B cell (primary cell): Measurements from ENCODE around the gene WDR18. TPM values are rescaled to one million over a fixed set of nuclear protein-coding genes. Genes with fewer than 3 reads are reported as not detected.

Source experiments
- ATAC-seq: fragments of 200-7000 bp; cut with Tn5 transposase; one replicate; pipeline ENCODE4 v1.10.0; 2021; ENCODE audit warnings: low read depth, mild to moderate bottlenecking, moderate number of reproducible peaks, moderate library complexity
- CTCF ChIA-PET: fragments of 350-600 bp; sonication (Branson Sonifier 250); formaldehyde crosslinking; loops from one replicate; lab custom pipeline; 2021; ENCODE audit warnings: antibody characterized with exemption, inconsistent platforms; lab: Charles Lee
- POLR2A ChIA-PET: fragments of 350-600 bp; sonication (Branson Sonifier 250); formaldehyde crosslinking; loops from one replicate; lab custom pipeline; 2021; ENCODE audit warnings: antibody characterized with exemption; lab: Charles Lee
- DNase-seq: peaks from one replicate; pipeline ENCODE4 v3.0.0; 2013
- H2AFZ ChIP-seq: 2 replicates; pipeline ENCODE4 v1.6.1; 2012; ENCODE audit warnings: mild to moderate bottlenecking, low read depth, low read length; ENCODE audit not compliant: insufficient read depth, poor library complexity, severe bottlenecking
- H3K27ac ChIP-seq, 2 donors: 1 replicate in 1 of 2; 2 replicates in 1 of 2; pipeline ENCODE4 v1.5.1; 2012 to 2013; ENCODE audit warnings: low read length in 2 of 2, mild to moderate bottlenecking in 2 of 2, moderate library complexity in 1 of 2
- H3K27me3 ChIP-seq, 4 experiments: fragments of 200-600 bp in 1 of 4; sonication (generic) in 1 of 4; replicated peaks in 1 of 4; 1 replicate in 2 of 4; 2 replicates in 2 of 4; pipeline versions ENCODE4 v1.6.1 to v1.7.0; 2013 to 2016; ENCODE audit warnings: low read length in 3 of 4, mild to moderate bottlenecking in 2 of 4, mixed read lengths in 1 of 4, moderate library complexity in 1 of 4; ENCODE audit not compliant: insufficient read depth in 4 of 4, control insufficient read depth in 3 of 4; ENCODE audit errors: control extremely low read depth in 1 of 4
- H3K36me3 ChIP-seq, 2 experiments: replicated peaks in 1 of 2; 1 replicate in 1 of 2; 2 replicates in 1 of 2; pipeline versions ENCODE4 v1.6.1 to v1.7.1; 2013; ENCODE audit warnings: low read length in 1 of 2; ENCODE audit not compliant: insufficient read depth in 2 of 2, control insufficient read depth in 1 of 2; ENCODE audit errors: control extremely low read depth in 1 of 2, extremely low read depth in 1 of 2
- H3K4me1 ChIP-seq, 2 donors: fragments of 200-600 bp in 1 of 2; sonication (generic) in 1 of 2; 1 replicate in 1 of 2; 2 replicates in 1 of 2; pipeline versions ENCODE4 v1.5.1 to v1.6.1; 2013 to 2017; ENCODE audit warnings: low read length in 2 of 2; ENCODE audit not compliant: control insufficient read depth in 2 of 2, insufficient read depth in 2 of 2
- H3K4me2 ChIP-seq: replicated peaks from 2 replicates; pipeline ENCODE3; 2012; ENCODE audit warnings: mild to moderate bottlenecking, low read depth, low read length; ENCODE audit not compliant: poor library complexity, severe bottlenecking
- H3K4me3 ChIP-seq, 5 experiments: fragments of 200-600 bp in 1 of 5; sonication (generic) in 1 of 5; 1 replicate in 3 of 5; 2 replicates in 2 of 5; pipeline versions ENCODE4 v1.5.1 to v1.7.0; 2011 to 2016; ENCODE audit warnings: low read length in 4 of 5, mild to moderate bottlenecking in 4 of 5, low read depth in 2 of 5, control low read depth in 1 of 5, moderate library complexity in 1 of 5; ENCODE audit not compliant: insufficient read depth in 1 of 5; ENCODE audit errors: control extremely low read depth in 1 of 5, extremely low read depth in 1 of 5
- H3K79me2 ChIP-seq: fragments of 200-600 bp; sonication (generic); one replicate; pipeline ENCODE4 v1.6.0; 2016; ENCODE audit warnings: low read length; ENCODE audit not compliant: control insufficient read depth, insufficient read depth
- H3K9ac ChIP-seq: fragments of 200-600 bp; sonication (generic); 2 replicates; pipeline ENCODE4 v1.6.1; 2017; ENCODE audit warnings: mild to moderate bottlenecking, low read length, moderate library complexity
- H3K9me3 ChIP-seq, 3 donors: one replicate each; pipeline versions ENCODE4 v1.6.1 to v1.7.1; 2013; ENCODE audit warnings: low read length in 2 of 3; ENCODE audit not compliant: control insufficient read depth in 2 of 3, insufficient read depth in 1 of 3; ENCODE audit errors: control extremely low read depth in 1 of 3
- H4K20me1 ChIP-seq: 2 replicates; pipeline ENCODE4 v1.6.0; 2012; ENCODE audit warnings: mild to moderate bottlenecking, low read length; ENCODE audit not compliant: insufficient read depth, control insufficient read depth, poor library complexity, severe bottlenecking
- H3K27ac Mint-ChIP-seq: one replicate; pipeline ENCODE4 v1.8.0; 2021; ENCODE audit warnings: mixed read lengths
- H3K27me3 Mint-ChIP-seq: one replicate; pipeline ENCODE4 v1.8.0; 2021; ENCODE audit warnings: mixed read lengths
- H3K4me1 Mint-ChIP-seq: one replicate; pipeline ENCODE4 v1.8.0; 2021; ENCODE audit warnings: mixed read lengths
- H3K4me3 Mint-ChIP-seq: one replicate; pipeline ENCODE4 v1.8.0; 2021; ENCODE audit warnings: mixed read lengths
- H3K9me3 Mint-ChIP-seq: one replicate; pipeline ENCODE4 v1.8.0; 2022; ENCODE audit warnings: mixed read lengths; ENCODE audit not compliant: insufficient read depth
- CTCF ChIP-seq: fragments of 200-600 bp; IDR thresholded peaks from one replicate; pipeline ENCODE4 v1.8.0; 2022; ENCODE audit warnings: antibody characterized with exemption, mild to moderate bottlenecking
- EZH2 ChIP-seq: IDR thresholded peaks from 2 replicates; pipeline ENCODE4 v1.6.1; 2012; ENCODE audit warnings: borderline replicate concordance, low read depth, mild to moderate bottlenecking, moderate library complexity, low read length; ENCODE audit not compliant: insufficient read depth, poor library complexity, severe bottlenecking
- WGBS: methylation state at CpG from one replicate; pipeline ENCODE4 v1.1.5; 2013; ENCODE audit warnings: missing lambda C conversion rate; ENCODE audit not compliant: insufficient coverage; 5-methylcytosine and 5-hydroxymethylcytosine counted together
- intact Hi-C: fragments of 100-400 bp; cut with micrococcal nuclease; formaldehyde crosslinking; loops from one replicate; pipeline ENCODE4 v1.10.0; 2022
- polyA plus RNA-seq: library from polyadenylated mRNA; depleted of rRNA; stranded (reverse); fragments of >200 nt; gene quantifications from 2 replicates; pipeline ENCODE4 v1.2.3, GENCODE V29; 2012
- total RNA-seq, 2 donors: library from RNA; stranded (reverse); fragments of 120-200 nt in 1 of 2; gene quantifications; 1 replicate in 1 of 2; 2 replicates in 1 of 2; pipeline versions ENCODE4 v1.2.3 to v1.2.4, GENCODE V29; 2013 to 2022

WDR18 gene
- total and polyA plus RNA-seq, 2 donors (not counting 1 experiment from before 2014, with no cell fraction given), result 48.5 to 60.5 TPM

- peaks cover 30% of the 10 kb centered on the region for H3K4me1 Mint-ChIP-seq
- H3K4me3 Mint-ChIP-seq, result peak within 1 kb of the TSS; percentile 94
- peaks cover 16 to 40% of the 10 kb centered on the region in 2 donors for H3K4me1 ChIP-seq
- no peaks in the 10 kb centered on the region for H3K27me3 ChIP-seq
- peak within 1 kb of the TSS; percentile 78 for H2AFZ ChIP-seq
- peak within 1 kb of the TSS; percentile 74 to 85 for H3K27ac ChIP-seq
- intact Hi-C loops, result loop anchor here (10.0 kb wide), 1 partner anchor 219 kb away; the partner anchor contains the start of genes ATP5F1D and MIDN
- H3K27me3 Mint-ChIP-seq, result no peaks in the 10 kb centered on the region
- H3K79me2 ChIP-seq, result peaks cover 50% of the 10 kb centered on the region
- POLR2A ChIA-PET, result interaction anchor here (0.6 to 6.9 kb wide), 15 partner anchors 8 to 218 kb away, joined by 3 to 91 read pairs (median 5); partner anchors contain the start of genes ABCA7, ARHGAP45 and WDR18
- peak within 1 kb of the TSS; percentile 91 for H3K4me2 ChIP-seq
- H3K4me3 ChIP-seq, result peak within 1 kb of the TSS; percentile 60 to 99 (median 87)
- H3K9me3 Mint-ChIP-seq, result no peaks in the 10 kb centered on the region
- peak; percentile 57 for ATAC-seq
- peak within 1 kb of the TSS; percentile 87 for H3K9ac ChIP-seq
- TF ChIP-seq CTCF (no peak), EZH2 (no peak)
- peaks cover 0 to 16% of the 10 kb centered on the region in 2 experiments for H3K36me3 ChIP-seq
- no peaks in the 10 kb centered on the region for H3K9me3 ChIP-seq
- 5% methylated on average over 62 of the region's 63 CpGs for WGBS
- peak; percentile 81 for DNase-seq
- H4K20me1 ChIP-seq, result peaks cover 45% of the 10 kb centered on the region
- CTCF ChIA-PET, result interaction anchor here (1.2 to 3.9 kb wide), 11 partner anchors 9 to 218 kb away, joined by 3 to 16 read pairs (median 9); partner anchors contain the start of genes ABCA7 and ARHGAP45
- peak within 1 kb of the TSS; percentile 91 for H3K27ac Mint-ChIP-seq
Observed at GRCh38 chr19:1025960-1026782, 42.0 kb downstream of the WDR18 start, which contains the start of gene CNN2. TSS of gene CNN2 (plus strand) at chr19:1026608. CDS start at chr19:1026662, 54 bp downstream.
